ENCODE data around the gene FGF12.
"Not testable (repeated sequence)": the region's sequence is repeated elsewhere in the genome, so short reads cannot be mapped to it uniquely, and the experiment has no call there.

The FGF12 gene

DNA sequence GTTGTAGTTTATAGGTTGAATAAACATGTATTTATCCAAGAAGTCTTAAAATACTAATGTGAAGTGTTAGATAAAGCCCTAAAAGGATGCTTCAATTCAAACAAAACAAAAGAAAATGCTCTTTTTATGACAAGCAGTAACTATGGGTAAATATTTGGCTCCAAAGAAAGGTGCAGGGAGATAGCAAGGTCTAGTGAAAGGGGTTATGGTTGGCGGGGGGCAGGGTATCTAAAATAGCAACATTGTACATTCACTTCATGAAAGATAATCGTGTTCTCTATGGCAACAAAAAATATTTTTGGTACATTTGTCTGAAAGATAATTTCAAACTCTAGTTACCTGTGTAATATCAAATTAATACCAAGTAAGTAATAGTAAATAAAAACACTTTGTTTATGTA, 149.5 kb downstream of the FGF12 start:
- no peak for DNase-seq (ENCODE audit: low spot score)

- no peak for DNase-seq (ENCODE audit: low spot score)
Observed at GRCh38 chr3:192577271-192577670, 150.1 kb downstream of the FGF12 start.

GRCh38 chr3:192576704-192577103, 150.6 kb downstream of the FGF12 start:
- not testable (repeated sequence) for DNase-seq (ENCODE audit: low spot score)

DNA sequence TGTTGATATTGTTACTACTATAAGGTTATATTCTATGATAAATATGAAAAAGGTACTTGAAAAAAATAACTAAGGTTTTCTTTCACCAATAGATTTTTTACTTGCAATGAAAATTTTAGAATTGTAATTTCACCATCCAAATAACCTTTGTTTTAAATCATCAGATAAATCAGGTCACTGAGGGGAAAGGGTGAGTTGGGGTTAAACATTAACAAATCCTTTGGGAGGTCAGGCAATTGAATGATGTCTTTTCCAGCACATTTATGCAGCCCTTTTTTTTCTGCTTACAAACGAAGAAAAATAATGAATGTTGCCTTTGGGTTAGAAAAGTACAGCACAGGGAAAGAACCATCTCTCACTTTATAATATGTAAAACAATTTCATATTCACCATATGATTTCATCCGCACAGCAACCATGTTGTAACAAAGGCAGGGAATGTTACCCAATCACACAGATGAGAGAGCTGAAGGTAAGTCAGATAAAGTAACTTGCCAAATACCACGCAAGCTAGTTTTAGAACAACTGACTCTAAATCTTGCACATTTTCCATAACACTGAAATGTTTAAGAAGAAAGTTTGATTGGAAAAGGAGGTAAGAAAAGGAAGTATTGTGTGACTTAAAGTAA, 151.3 kb downstream of the FGF12 start:
- no peak for DNase-seq (ENCODE audit: low spot score)

DNA sequence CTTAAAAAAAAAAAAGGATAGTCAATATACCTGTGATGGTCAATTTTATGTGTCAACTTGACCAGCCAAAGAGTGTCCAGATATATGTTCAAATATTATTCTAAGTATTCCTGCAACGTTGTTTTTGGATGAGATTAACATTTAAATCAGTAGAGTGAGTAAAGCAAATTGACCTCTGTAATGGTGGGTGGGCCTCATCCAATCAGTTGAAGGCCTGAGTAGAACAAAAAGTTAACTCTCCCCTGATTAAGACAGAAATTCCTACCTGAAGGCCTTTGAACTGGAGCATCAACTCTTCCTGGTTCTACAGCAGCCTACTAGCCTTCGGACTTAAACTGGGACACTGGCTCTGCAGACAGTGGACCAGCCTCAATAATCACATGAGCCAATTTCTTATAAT, 154.1 kb downstream of the FGF12 start:
- DNase-seq (ENCODE audit: low spot score), result no peak

DNA sequence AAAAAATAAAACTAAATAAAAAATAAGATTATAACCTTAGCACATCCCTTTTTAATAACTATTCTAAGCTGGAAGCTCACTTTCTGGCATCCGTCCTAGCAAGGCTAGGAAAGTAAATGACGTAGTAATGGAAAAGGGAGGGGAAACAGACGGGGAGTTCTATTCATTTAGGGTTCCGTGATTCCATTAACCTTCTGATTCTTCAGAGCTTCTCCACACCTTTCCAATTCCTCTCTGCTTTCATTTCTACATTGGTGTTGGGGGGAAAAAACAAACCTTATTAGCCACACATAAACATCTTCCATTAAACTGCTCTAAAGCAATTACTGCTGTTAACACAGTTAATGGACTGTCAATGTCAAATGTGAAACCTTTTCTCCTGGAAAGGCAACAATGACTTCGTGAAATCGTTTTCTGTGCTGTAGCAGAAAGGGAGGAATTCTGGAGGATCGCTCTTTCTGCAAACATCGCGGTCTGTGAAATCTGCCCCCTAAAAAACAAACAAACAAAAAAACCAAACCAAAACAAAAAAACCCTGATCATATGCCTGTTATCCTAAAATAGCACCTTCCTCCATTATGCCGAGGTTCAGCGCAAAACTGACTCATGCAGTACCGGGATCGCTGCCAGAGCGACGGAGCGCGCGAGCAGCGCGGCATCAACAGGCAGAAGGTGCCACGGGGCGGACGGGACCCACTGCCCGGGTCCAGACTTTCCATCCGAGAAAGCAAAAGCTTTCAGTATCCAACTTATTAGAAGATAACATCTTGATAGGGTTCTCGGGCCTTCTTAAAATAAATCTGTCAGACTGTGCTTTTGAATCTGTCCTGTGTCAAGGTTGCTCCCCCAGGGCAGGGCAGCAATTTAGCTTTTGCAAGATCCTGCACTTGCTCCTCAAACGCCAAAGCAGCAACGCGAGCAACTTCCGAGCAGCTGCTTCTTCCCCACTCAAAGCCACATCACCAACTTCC, 156.2 kb downstream of the FGF12 start:
- peak; percentile 14 for DNase-seq (ENCODE audit: low spot score)

- DNase-seq (ENCODE audit: low spot score), result no peak
Observed at GRCh38 chr3:192570315-192570714, 157.0 kb downstream of the FGF12 start.

- DNase-seq (ENCODE audit: low spot score), result peak; percentile 76
Observed at GRCh38 chr3:192566706-192567290, 160.5 kb downstream of the FGF12 start.

- DNase-seq (ENCODE audit: low spot score), result no peak
Observed at GRCh38 chr3:192564611-192565010, 162.7 kb downstream of the FGF12 start.

DNA sequence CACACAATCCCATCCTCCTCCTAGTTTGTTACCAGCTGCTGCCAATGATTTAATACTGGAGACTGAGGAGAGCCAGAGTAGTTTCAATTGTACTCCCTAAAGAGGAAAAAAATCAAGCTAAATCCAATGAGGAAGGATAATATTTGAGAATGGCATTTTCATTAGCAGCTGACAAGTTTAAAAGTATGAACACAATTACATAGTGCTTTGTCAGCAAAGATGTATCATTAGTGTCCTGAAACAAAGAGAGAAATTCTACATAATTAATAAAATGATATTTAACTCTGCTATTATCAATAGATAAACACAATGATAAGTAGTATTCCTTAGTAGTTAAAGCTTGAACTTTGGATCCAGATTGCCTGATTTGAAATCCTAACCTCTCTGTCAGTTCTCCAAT, 163.9 kb downstream of the FGF12 start:
- no peak for DNase-seq (ENCODE audit: low spot score)

DNA sequence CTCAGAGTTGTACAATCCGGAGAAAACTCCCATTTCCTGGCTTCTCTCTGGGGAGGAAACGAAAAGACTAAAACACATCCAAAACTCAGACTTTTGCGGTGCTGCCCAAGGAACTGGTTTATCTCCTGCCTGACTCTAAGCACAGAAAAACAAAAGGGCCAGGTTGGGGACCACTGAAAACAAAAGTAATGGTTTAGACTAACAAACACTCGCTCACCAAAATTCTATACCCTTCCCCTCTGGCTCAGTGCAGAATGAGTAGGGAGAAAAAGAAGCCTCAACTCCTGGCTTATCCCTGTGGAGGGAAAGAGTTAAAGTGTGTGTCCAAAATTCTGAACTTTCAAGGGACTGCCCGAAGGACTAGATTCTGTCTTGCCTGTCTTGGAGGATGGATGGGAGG, 173.6 kb downstream of the FGF12 start:
- DNase-seq (ENCODE audit: low spot score), result no peak

DNA sequence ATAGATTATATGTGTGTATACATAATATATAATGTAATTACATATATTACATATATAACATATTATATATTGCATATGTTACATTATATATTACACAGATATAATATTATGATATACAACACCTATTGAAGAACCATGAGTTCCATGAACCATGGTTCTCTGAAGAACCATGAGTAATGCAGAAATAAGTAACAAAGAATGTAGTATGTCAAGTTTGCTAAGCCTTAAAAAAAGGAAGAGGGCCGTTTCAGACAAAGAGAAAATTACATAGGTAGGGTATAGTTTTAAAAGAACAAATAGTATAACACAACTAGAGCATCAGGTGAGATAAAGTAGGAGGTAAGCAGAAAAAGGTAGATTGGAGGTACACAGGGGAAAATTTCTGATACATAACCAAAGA, 177.0 kb downstream of the FGF12 start:
- DNase-seq (ENCODE audit: low spot score), result no peak

DNA sequence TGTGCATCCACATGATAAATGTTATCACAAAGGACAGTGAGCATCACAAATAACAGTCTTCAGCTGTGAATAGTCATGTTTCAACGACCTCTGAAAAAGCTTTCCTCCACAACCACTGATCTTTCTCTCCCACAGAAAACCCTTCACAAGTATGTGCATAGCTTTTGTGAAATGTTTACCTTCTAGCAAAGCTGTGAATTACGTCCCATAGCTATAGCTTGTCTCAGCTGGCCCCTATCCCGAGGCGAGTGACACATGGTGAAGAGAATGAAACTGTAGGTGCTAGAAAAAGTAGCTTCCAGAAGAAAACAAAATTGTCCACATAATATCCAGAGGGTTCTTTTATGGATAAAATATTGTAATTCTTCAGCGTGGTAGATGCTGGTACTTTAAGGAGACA, 182.0 kb downstream of the FGF12 start:
- no peak for DNase-seq (ENCODE audit: low spot score)

DNA sequence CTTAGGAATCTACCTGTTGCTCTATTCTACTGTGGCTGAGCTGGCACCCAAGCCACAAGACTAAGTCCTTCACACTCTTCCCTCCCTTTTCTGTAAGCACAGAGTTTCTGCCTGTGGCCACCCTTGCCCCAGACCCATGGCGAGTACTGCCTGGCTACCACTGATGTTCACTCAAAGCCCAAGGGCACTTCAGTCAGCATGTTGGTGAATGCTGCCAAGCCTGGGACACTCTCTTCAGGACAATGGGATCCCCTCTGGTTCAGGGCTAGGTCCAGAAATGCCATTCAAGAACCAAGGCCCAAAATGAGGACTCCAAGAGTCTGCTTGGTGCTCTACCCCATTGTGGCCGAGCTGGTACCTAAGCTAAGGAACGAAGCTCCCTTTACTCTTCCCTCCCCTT, 184.2 kb downstream of the FGF12 start:
- DNase-seq (ENCODE audit: low spot score), result no peak

- DNase-seq (ENCODE audit: low spot score), result no peak
Observed at GRCh38 chr3:192516820-192517219, 210.5 kb downstream of the FGF12 start.

- no peak for DNase-seq (ENCODE audit: low spot score)
Observed at GRCh38 chr3:192515664-192516045, 211.7 kb downstream of the FGF12 start.

GRCh38 chr3:192514754-192515663, 212.3 kb downstream of the FGF12 start:
- no peak for DNase-seq (ENCODE audit: low spot score)

DNA sequence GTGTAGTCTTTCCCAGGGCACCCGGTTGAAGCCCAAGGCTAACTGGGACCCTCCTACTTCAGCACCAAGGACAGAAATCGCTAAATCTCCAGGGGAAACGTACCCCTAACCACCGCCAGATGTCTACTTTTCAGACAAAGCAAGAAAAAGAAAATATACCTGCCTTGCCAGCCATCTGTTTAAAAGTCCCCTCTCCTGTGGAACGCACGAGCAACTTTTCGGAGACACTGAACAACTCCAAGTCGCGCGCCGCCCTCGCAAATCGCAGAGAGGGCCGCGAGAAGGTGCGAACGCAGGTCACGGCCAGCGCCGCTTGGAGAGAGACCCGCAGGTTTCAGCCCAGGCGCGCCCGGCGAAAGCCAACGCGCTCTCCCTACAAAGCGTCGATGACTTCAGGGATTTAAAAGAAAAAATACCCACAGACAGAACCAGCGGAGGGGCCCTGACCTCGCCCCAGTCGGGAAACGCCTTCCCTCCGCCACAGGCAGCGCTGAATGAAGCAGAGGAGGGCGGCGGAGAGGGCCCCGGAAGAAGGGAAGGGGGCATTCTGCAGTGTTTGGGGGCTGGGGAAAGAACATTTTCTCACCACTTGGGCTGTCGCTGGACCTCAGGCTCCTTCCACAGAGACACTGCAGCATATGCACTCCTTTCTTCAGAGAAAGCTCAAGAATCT, 213.1 kb downstream of the FGF12 start:
- DNase-seq (ENCODE audit: low spot score), result no peak

- DNase-seq (ENCODE audit: low spot score), result no peak
Observed at GRCh38 chr3:192505731-192506130, 221.6 kb downstream of the FGF12 start.

DNA sequence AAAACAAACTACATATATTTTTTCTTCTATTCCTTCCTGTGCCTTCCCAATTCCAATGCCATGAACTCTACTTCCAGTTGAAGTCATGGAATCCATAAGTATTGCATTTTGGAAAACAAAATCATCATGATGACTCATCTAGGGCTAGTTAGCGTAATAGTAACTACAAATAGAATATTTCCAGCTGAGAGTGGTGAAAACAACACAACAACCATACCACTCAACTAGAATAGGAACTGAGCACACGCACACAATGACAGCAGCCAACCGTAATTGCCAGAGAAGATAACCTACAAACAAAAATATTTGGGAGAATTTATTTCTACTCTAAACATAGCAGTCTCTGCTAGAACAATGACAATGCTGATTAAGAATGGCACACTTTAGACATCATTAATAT, 225.9 kb downstream of the FGF12 start:
- DNase-seq (ENCODE audit: low spot score), result no peak

DNA sequence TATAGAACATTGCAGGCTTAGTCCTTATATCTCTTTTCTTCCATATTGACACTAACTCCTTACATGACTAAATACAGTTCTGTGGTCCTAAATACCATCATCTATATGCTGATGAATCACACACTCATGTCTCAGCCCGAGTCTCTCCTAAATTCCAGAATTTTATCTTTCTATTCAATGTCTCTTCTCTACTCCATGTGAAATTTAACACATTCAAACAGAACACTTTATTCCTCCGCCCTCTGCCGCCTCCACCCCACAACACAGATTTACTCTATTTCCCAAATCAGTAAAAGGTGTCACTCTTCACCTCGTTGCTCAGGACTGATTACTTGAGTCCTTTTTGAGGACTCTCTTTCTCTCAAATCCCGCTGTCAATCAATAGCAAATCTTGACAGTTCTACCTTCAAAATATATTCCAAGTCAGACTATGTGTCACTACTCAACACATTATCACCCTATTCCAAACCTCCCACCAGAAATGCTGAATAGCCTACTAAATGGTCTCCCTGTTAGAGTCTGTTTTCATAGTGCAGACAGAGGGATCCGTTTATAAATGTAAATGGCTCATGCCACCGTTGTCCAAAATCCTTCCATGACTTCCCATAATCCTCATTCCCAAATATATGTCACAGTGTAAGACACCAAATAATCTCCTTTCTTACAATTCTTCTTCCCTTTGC, 230.3 kb downstream of the FGF12 start:
- no peak for DNase-seq (ENCODE audit: low spot score)
